ENCODE data around the gene SMIM41. TPM values are rescaled to one million over a fixed set of nuclear protein-coding genes. Genes with fewer than 3 reads are reported as not detected.
A peak's percentile ranks its signal among the peaks of the same experiment; 100 is the strongest.

Gene SMIM41
- total RNA-seq, 1 donor from 2014 or later, result 0.26 TPM

DNA sequence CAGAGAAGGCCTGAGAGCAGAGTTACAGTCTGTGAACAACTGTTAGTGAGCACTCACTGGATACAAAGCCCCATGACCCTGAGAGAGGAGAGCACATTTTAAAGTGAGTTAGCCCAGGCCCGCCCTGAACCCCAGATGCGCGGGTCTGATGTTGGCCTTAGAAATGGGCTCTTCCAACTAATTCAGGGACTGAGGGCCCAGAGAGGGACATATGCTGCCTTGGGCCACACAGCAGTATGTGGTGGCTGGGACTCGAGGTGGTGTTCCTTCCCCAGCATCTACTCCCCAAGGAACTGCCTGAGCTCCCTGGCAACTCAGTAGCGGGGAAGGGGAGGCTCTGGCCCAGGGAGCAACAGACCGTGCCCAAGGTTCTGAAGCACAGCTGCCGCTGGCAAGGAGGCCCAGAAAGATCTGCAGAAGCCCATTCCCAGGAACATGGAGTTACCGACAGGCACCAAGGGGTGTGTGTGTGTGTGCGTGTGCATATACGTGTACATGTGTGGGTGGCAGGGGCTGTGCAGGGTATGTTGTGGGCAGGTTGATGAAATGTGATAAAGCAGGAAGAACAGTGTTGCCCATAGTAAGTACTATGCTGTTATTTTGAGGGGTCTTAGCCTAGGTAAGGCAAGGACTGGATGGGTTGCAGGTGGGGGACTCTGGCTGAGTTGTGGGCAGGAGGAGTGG lies 71.8 kb downstream of the SMIM41 start:
- DNase-seq (ENCODE audit: low read depth), result no peak
- FAIRE-seq, result peak; percentile 85
- H3K4me3 ChIP-seq (ENCODE audit: low read depth, low read length), result no peak overlapping the region

DNA sequence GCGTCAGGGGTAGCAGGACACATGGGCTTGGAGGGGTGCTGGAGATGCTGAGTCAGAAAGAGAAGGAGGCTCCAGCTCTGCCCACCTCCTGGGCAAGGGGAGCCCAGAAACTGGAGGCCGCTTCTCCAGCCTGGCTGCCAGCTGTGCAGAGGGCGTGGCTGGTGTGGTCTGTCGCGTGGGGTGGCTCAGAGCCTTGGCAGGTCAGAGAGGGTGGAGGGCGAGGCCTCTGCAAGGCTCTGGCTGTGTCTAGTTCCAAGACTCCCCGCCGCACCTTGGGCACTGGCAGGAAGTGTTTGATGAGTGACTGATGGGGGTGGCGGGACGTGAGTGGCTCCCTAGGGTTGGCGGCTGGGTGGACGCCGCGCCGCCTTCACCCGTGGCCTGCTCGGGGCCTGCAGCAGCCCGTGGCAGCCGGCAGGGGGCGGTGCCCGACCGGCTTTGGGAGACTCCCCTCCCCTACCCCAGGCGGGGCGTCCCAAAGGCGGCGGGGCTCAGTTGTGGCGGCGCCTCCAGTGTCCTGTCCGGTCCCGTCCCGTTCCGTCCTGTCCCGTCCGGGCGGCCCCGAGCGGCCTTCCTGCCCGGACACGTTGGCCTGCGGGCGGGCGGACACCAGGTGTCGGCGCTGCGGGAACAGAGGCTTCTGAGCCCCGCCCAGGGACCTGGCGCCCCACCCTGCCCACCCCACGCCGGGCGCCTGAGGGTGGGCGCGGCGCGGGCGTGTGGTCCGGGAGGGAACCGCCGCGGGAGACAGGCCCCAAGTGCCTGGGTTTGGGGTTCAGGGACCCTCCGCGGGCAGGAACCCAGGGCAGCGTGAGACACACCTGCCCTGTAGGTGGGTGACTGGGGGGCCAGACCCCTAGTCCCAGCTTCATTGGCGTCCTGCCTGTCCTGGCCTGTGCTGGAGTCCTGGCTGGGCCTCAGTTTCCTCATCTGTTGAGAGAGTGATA lies 72.6 kb downstream of the SMIM41 start:
- no peak for FAIRE-seq
- H3K36me3 ChIP-seq (ENCODE audit: control insufficient read depth, insufficient read depth, low read length), result no peaks in the 10 kb centered on the region
- DNase-seq (ENCODE audit: low read depth), result peak; percentile 87
- no peak overlapping the region for H3K4me3 ChIP-seq (ENCODE audit: low read depth, low read length)
- TF ChIP-seq, protein P1, sequence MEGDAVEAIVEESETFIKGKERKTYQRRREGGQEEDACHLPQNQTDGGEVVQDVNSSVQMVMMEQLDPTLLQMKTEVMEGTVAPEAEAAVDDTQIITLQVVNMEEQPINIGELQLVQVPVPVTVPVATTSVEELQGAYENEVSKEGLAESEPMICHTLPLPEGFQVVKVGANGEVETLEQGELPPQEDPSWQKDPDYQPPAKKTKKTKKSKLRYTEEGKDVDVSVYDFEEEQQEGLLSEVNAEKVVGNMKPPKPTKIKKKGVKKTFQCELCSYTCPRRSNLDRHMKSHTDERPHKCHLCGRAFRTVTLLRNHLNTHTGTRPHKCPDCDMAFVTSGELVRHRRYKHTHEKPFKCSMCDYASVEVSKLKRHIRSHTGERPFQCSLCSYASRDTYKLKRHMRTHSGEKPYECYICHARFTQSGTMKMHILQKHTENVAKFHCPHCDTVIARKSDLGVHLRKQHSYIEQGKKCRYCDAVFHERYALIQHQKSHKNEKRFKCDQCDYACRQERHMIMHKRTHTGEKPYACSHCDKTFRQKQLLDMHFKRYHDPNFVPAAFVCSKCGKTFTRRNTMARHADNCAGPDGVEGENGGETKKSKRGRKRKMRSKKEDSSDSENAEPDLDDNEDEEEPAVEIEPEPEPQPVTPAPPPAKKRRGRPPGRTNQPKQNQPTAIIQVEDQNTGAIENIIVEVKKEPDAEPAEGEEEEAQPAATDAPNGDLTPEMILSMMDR (IDR thresholded peaks at IDR 0.05; ENCODE audit: insufficient read depth, low read length, severe bottlenecking), result peak; percentile 98
- no peaks in the 10 kb centered on the region for H3K27me3 ChIP-seq (ENCODE audit: control insufficient read depth, insufficient read depth, low read length)

More for the DNA sequence above, 71.8 kb downstream of the SMIM41 start:
- Histone ChIP-seq H3K27me3 (ENCODE audit: control insufficient read depth, insufficient read depth, low read length) (no peaks in the 10 kb centered on the region), H3K36me3 (ENCODE audit: control insufficient read depth, insufficient read depth, low read length) (no peaks in the 10 kb centered on the region)
- TF ChIP-seq, protein P1 (IDR thresholded peaks at IDR 0.05; ENCODE audit: insufficient read depth, low read length, severe bottlenecking), result no peak

DNA sequence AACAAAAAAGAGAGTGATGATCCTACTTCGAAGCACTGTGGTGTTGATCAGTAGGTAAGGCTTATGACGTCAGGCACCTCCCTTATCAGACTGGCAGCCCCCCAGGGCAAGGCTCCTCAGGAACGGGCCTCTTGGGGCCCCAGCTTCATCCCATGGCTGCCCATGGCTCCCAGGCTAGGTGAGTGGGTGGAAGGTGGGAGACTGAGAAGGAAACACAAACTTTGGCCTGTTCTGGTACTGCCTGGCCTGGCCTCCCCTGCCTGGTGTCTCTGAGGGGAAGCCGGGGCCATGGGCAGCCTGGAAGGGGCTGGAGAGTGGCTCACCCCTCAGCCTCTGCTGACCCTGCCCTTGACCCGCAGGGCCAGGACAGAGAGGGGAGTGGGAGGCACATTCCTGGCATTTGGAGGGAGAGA lies 73.4 kb downstream of the SMIM41 start:
- TF ChIP-seq, protein P1 (IDR thresholded peaks at IDR 0.05; ENCODE audit: insufficient read depth, low read length, severe bottlenecking), result no peak
- no peak for FAIRE-seq

GRCh38 chr12:52155048-52155868 lies 75.8 kb downstream of the SMIM41 start:
- Histone ChIP-seq H3K4me3 (ENCODE audit: low read depth, low read length) (no peak overlapping the region), H3K36me3 (ENCODE audit: control insufficient read depth, insufficient read depth, low read length) (no peaks in the 10 kb centered on the region), H3K27me3 (ENCODE audit: control insufficient read depth, insufficient read depth, low read length) (no peaks in the 10 kb centered on the region)
- DNase-seq (ENCODE audit: low read depth), result peak; percentile 95
- TF ChIP-seq, protein P1 (IDR thresholded peaks at IDR 0.05; ENCODE audit: insufficient read depth, low read length, severe bottlenecking), result no peak
- FAIRE-seq, result peak; percentile 43

More for the DNA sequence above, 73.4 kb downstream of the SMIM41 start:
- DNase-seq (ENCODE audit: low read depth), result no peak
- H3K4me3 ChIP-seq (ENCODE audit: low read depth, low read length), result no peak overlapping the region
- H3K36me3 ChIP-seq (ENCODE audit: control insufficient read depth, insufficient read depth, low read length), result no peaks in the 10 kb centered on the region
- H3K27me3 ChIP-seq (ENCODE audit: control insufficient read depth, insufficient read depth, low read length), result no peaks in the 10 kb centered on the region

DNA sequence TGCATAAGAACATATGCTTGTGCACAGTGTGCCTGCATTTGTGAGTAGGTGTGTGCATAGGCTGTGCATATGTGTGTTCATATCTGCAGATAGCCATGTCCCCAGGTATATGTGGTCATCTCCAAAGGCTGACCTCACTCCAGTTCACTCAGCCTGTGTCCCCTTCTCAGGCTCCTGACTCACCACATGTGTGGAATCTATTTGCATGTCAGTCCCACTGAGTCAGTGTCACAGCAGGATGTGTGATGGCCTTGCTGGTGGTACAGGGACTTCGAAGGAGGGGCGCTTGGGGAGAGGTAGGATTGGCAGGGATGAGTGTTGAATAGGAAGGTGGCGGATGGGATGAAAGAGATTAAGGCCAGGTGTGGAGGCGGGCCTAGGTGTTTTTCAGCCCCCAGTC lies 76.8 kb downstream of the SMIM41 start:
- no peaks in the 10 kb centered on the region for H3K36me3 ChIP-seq (ENCODE audit: control insufficient read depth, insufficient read depth, low read length)
- H3K4me3 ChIP-seq (ENCODE audit: low read depth, low read length), result no peak overlapping the region
- TF ChIP-seq, protein P1 (IDR thresholded peaks at IDR 0.05; ENCODE audit: insufficient read depth, low read length, severe bottlenecking), result no peak
- FAIRE-seq, result no peak
- H3K27me3 ChIP-seq (ENCODE audit: control insufficient read depth, insufficient read depth, low read length), result no peaks in the 10 kb centered on the region
- peak; percentile 60 for DNase-seq (ENCODE audit: low read depth)
